ENCODE results near the gene HLA-DPB1.

The HLA-DPB1 gene

DNA sequence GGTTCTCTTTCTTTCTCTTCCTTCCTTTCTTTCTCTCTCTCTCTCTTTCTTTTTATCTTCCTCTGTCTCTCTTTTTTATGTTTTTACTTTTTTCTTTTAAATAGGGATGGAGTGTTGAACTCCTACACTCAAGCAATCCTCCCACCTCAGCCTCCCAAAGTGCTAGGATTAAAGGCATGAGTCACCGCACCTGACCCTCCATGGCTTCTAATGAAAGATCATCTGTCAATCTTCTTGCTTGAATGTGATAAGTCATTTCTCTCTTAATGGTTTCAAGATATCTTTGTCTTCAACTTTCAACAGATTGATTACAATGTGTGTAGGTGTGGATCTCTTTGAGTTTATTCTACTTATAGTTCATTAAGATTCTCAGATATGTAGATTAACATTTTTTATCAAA, 41.2 kb upstream of the HLA-DPB1 start:
- no peak overlapping the region for H3K27ac ChIP-seq (ENCODE audit: poor library complexity, severe bottlenecking)
- no peaks in the 10 kb centered on the region for H3K4me1 ChIP-seq (ENCODE audit: insufficient read depth, poor library complexity, severe bottlenecking)
- peaks cover 27% of the 10 kb centered on the region for H3K27me3 ChIP-seq (ENCODE audit: insufficient read depth, poor library complexity, severe bottlenecking)
- no peak overlapping the region for H3K4me3 ChIP-seq (ENCODE audit: severe bottlenecking)
- DNase-seq (ENCODE audit: low spot score): no peak
- no peak for ATAC-seq (ENCODE audit: low read depth)
- no peaks in the 10 kb centered on the region for H3K9me3 ChIP-seq (ENCODE audit: severe bottlenecking)
- no peaks in the 10 kb centered on the region for H3K36me3 ChIP-seq (ENCODE audit: low read depth)
- TF ChIP-seq CTCF (IDR thresholded peaks at IDR 0.05; ENCODE audit: poor library complexity, severe bottlenecking): no peak

DNA sequence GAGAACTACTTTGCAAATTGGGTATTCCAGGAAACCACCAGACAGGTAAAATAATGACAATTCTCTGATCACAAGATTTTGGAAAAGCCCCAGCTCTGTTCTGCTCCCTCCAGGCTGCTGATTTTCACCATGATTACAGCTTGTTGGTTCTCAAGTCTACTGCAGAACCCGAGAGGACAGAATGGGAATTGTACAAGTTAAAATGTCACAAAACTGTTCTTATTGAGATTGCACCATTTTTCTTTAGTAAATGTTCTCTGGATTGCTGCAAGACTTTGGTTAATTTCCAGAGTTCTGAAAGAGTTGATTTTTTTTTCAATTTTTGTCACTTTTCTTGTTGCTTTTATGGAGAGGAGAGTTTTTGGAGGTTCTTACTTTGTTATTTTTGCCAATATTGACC, 39.3 kb upstream of the HLA-DPB1 start:
- Histone ChIP-seq H3K4me1 (ENCODE audit: insufficient read depth, poor library complexity, severe bottlenecking) (no peaks in the 10 kb centered on the region), H3K9me3 (ENCODE audit: severe bottlenecking) (no peaks in the 10 kb centered on the region), H3K36me3 (ENCODE audit: low read depth) (no peaks in the 10 kb centered on the region), H3K4me3 (ENCODE audit: severe bottlenecking) (no peak overlapping the region), H3K27me3 (ENCODE audit: insufficient read depth, poor library complexity, severe bottlenecking) (peaks cover 19% of the 10 kb centered on the region), H3K27ac (ENCODE audit: poor library complexity, severe bottlenecking) (no peak overlapping the region)
- no peak for TF ChIP-seq CTCF (IDR thresholded peaks at IDR 0.05; ENCODE audit: poor library complexity, severe bottlenecking)
- no peak for DNase-seq (ENCODE audit: low spot score)
- no peak for ATAC-seq (ENCODE audit: low read depth)

- ATAC-seq (ENCODE audit: low read depth) (no peak), DNase-seq (ENCODE audit: low spot score) (no peak)
- Histone ChIP-seq H3K36me3 (ENCODE audit: low read depth) (no peaks in the 10 kb centered on the region), H3K9me3 (ENCODE audit: severe bottlenecking) (no peaks in the 10 kb centered on the region), H3K4me1 (ENCODE audit: insufficient read depth, poor library complexity, severe bottlenecking) (no peaks in the 10 kb centered on the region), H3K27ac (ENCODE audit: poor library complexity, severe bottlenecking) (no peak overlapping the region), H3K27me3 (ENCODE audit: insufficient read depth, poor library complexity, severe bottlenecking) (peaks cover 21% of the 10 kb centered on the region), H3K4me3 (ENCODE audit: severe bottlenecking) (no peak overlapping the region)
- no peak for TF ChIP-seq CTCF (IDR thresholded peaks at IDR 0.05; ENCODE audit: poor library complexity, severe bottlenecking)
Observed at GRCh38 chr6:33040157-33040556, 35.6 kb upstream of the HLA-DPB1 start.

DNA sequence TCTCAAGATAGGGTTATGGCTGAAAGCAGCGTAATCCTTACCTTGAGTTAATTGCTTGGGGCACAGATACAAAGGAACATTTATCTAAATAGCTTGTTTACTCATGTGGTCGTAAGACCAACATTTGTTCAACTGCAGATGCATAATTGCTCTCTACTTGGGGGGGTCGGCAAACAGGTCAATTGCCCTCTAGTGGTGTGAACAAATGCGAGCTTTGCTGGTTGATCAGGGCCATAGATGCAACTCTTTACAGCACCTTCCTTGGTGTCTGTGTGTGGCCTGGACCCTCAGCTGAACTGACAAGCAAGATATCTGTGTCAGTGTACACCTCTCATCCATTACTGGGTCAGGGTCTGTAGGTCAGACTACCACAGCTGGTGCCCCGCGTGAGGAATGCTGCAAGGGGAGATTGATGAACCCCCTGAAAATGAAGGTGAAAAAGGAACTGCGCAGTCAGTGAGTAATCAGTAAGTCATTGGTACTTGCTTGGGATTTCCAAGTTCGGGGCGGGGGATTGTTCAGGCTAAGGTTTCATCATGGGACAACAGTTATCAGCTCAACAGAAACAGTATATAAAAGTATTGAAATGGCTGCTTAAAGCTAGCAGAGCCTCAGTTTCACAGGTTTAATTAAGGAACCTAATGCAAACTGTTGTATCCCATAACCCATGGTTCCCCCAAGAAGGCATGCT, 26.3 kb upstream of the HLA-DPB1 start:
- H3K27me3 ChIP-seq (ENCODE audit: insufficient read depth, poor library complexity, severe bottlenecking): peaks cover 27% of the 10 kb centered on the region
- H3K4me3 ChIP-seq (ENCODE audit: severe bottlenecking): no peak overlapping the region
- no peaks in the 10 kb centered on the region for H3K36me3 ChIP-seq (ENCODE audit: low read depth)
- DNase-seq (ENCODE audit: low spot score) (no peak), ATAC-seq (ENCODE audit: low read depth) (no peak)
- no peaks in the 10 kb centered on the region for H3K4me1 ChIP-seq (ENCODE audit: insufficient read depth, poor library complexity, severe bottlenecking)
- no peak overlapping the region for H3K27ac ChIP-seq (ENCODE audit: poor library complexity, severe bottlenecking)
- no peaks in the 10 kb centered on the region for H3K9me3 ChIP-seq (ENCODE audit: severe bottlenecking)
- no peak for TF ChIP-seq CTCF (IDR thresholded peaks at IDR 0.05; ENCODE audit: poor library complexity, severe bottlenecking)

- Histone ChIP-seq H3K27ac (ENCODE audit: poor library complexity, severe bottlenecking) (no peak overlapping the region), H3K9me3 (ENCODE audit: severe bottlenecking) (no peaks in the 10 kb centered on the region), H3K4me1 (ENCODE audit: insufficient read depth, poor library complexity, severe bottlenecking) (no peaks in the 10 kb centered on the region), H3K27me3 (ENCODE audit: insufficient read depth, poor library complexity, severe bottlenecking) (peaks cover 23% of the 10 kb centered on the region), H3K4me3 (ENCODE audit: severe bottlenecking) (no peak overlapping the region), H3K36me3 (ENCODE audit: low read depth) (no peaks in the 10 kb centered on the region)
- ATAC-seq (ENCODE audit: low read depth) (no peak), DNase-seq (ENCODE audit: low spot score) (no peak)
- no peak for TF ChIP-seq CTCF (IDR thresholded peaks at IDR 0.05; ENCODE audit: poor library complexity, severe bottlenecking)
Observed at GRCh38 chr6:33050014-33050810, 25.6 kb upstream of the HLA-DPB1 start.
